ENCODE data around the gene LPCAT2.

Gene LPCAT2

DNA sequence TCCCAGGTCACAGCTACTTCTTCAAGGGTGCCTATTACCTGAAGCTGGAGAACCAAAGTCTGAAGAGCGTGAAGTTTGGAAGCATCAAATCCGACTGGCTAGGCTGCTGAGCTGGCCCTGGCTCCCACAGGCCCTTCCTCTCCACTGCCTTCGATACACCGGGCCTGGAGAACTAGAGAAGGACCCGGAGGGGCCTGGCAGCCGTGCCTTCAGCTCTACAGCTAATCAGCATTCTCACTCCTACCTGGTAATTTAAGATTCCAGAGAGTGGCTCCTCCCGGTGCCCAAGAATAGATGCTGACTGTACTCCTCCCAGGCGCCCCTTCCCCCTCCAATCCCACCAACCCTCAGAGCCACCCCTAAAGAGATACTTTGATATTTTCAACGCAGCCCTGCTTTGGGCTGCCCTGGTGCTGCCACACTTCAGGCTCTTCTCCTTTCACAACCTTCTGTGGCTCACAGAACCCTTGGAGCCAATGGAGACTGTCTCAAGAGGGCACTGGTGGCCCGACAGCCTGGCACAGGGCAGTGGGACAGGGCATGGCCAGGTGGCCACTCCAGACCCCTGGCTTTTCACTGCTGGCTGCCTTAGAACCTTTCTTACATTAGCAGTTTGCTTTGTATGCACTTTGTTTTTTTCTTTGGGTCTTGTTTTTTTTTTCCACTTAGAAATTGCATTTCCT lies 3.4 kb upstream of the LPCAT2 start:
- no peak for DNase-seq

DNA sequence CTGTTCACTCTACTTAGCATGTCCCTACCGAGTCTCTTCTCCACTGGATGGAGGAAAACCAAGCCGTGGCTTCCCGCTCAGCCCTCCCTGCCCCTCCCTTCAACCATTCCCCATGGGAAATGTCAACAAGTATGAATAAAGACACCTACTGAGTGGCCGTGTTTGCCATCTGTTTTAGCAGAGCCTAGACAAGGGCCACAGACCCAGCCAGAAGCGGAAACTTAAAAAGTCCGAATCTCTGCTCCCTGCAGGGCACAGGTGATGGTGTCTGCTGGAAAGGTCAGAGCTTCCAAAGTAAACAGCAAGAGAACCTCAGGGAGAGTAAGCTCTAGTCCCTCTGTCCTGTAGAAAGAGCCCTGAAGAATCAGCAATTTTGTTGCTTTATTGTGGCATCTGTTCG lies 2.8 kb upstream of the LPCAT2 start:
- DNase-seq: no peak

GRCh38 chr16:55506708-55507107 lies 2.2 kb upstream of the LPCAT2 start:
- DNase-seq: no peak

- DNase-seq: no peak
These were observed 476 bp upstream of the LPCAT2 start for GRCh38 chr16:55508271-55508921.

GRCh38 chr16:55510185-55510805 lies 1.4 kb downstream of the LPCAT2 start:
- no peak for DNase-seq

DNA sequence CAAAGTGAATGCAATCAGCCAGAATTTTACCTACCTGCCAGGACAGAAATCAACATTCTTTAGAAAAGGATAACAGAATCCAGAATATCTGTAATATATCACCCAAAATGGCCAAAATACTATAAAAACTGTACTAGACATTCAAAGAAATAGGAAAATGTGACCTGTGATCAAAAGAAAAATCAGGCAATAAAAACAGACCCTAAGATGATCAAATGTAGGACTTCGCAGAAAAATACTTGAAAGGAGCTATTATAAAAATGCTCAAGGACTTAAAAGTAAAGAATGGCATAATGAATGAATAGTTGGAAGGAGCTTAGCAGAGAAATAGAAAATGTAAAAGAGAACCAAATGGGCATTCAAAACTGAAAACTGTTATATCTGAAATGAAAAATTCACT lies 4.1 kb downstream of the LPCAT2 start:
- DNase-seq: no peak

DNA sequence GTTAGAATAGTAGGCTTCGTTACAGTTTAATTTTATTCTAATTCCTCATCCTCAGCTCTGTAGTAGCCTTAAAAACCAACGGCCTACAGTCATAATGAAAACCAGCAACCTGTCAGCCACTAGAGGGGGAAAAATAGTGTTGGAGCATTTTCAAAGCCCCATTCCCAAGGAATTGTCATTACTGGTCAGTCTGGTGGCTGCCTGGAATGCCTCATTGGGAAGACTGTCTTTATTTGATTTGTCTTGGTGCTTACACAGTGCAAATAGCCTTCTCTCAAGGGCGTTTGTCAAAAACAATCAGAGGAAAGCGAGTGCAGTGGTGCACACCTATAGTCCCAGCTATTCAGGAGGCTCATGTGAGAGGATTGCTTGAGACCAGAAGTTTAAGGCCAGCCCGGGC lies 4.7 kb downstream of the LPCAT2 start:
- DNase-seq: no peak

DNA sequence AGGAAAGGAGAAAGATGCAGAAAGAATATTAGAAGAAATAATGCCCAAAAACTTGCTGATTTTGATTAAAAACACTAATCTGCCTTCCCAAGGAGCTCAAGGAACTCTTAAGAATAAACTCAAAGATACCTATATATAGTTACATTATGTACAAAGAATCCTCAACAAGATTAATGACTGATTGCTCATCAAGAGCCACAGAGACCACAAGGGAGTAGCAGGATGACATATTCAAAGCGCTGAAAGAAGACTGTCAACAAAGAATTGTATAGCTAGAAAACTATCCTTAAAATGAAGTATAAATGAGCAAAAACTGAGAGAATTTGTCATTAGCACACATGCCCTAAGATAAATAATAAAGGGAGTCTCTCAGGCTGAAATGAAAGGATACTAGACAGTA lies 6.2 kb downstream of the LPCAT2 start:
- DNase-seq: no peak

DNA sequence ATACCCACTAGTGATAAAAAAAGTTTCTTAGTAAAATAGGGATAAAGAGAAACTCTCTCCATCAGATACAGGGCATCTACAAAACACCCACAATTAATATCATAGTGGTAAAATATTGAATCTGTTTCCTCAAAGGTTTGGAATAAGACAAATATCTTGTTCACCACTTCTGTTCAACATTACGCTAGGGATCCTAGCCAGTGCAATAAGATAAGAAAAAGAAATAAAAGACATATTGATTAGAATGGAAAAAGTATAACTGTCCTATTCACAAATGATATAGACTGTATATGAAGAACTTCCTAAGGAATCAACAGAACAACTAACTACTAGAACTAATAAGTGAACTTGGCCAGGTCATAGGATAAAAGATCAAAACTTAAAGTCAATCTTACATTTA lies 12.9 kb downstream of the LPCAT2 start:
- no peak for DNase-seq

GRCh38 chr16:55526441-55526840 lies 17.6 kb downstream of the LPCAT2 start:
- no peak for DNase-seq

DNA sequence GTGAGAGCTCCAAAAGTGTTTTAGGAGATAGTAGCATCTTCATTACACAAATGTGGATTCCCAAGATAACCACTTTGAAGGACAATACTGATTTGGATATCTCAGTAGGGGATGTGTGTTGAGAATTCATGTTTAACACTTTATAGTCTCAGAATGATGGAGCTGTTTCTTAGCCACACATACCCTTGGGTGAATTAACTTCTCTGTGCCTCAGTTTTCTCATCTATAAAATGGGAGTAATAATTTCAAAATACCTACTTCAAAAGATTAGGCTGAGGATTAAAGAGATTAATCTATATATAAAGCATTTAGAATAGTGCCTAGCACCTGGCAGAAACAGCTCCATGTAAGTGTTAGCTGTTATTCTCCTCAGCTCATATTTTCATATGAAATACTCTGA lies 19.0 kb downstream of the LPCAT2 start:
- DNase-seq: no peak

GRCh38 chr16:55529018-55529417 lies 20.1 kb downstream of the LPCAT2 start:
- DNase-seq: no peak

GRCh38 chr16:55530316-55530856 lies 21.5 kb downstream of the LPCAT2 start:
- no peak for DNase-seq

DNA sequence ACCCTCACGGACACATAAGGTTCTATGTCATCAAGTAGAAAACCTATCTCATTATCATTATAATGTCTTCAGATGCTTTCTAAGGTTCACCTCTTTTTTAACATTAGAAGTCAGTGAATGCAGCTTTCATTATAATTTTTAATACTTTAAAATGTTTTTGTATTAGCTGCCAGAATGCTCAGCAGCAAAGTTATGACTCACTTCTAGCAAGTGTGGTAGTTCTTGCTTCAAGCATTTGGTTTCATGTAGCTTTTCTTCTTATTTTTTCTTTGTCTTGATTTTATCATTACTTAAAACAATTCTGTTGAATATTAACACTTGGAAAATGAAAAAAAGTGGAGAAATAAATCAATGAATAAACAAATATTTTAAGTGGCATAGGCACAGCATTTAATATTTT lies 23.4 kb downstream of the LPCAT2 start:
- DNase-seq: no peak

DNA sequence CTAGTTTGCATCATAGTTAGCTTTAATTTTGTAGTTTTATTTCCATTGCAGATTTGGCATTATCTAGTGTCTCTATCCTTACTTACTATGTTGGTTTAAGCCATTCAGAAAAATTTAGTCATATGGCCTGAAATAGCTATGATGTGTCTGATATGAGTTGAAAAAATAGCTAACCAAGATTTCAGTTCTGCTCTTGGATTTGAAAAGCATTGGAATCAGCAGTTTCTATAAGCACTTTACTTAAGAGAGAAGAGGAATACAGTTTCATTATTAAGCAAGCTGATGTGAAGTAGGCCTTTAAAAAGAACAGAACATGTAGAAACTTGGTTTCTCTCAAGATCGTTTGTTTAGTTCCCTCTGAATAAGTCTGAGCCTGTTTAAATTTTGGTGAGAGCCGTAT lies 25.9 kb downstream of the LPCAT2 start:
- DNase-seq: no peak

GRCh38 chr16:55539049-55539448 lies 30.2 kb downstream of the LPCAT2 start:
- DNase-seq: no peak

DNA sequence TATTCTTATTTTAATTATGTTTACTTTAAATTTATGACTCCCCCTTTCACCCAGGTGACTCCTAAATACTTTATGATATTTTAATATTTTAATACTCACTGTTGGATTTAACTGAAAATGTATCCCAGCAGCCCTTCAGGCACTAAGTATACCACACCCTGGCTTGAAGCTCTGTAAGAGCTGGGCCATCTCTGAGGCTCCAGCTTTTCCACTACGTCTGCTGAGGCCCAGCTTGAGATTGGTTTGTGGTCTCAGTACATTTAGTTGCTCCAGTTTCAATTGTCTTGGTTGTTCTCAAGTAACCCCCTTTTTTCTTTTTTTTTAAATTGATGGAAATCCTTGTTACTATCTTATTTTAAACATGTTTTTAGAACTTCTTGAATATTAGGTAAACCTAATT lies 30.6 kb downstream of the LPCAT2 start:
- DNase-seq: no peak

GRCh38 chr16:55540221-55540620 lies 31.3 kb downstream of the LPCAT2 start:
- DNase-seq: no peak

DNA sequence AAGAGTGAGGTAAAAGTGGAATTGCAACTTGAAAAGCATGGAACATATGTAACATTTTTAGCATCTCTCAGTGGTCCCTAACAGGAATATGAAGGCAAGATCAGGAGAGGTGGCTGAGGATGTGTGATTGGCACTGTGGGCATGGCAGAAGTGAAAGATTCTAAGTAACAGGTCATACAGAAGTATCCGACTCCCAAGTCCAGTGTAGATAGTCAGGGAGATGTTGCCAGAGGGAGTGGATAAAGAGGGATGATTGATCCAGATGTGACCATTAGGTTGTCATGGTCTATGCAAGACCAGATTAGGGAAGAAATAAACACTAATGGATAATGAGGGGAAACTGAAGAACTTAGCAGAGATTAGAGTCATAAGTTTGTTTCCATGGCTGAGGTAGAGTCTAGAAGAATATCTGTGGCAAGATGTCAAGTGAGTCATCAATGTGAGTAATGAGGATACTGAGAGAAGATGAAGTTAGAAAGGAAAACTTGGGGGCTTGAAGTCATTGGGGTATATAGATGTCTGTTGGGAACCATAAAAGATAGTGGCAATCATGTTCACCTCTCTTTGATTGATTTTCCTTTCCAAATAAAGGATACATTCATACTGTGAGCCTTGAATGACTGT lies 33.7 kb downstream of the LPCAT2 start:
- DNase-seq: peak; percentile 6

DNA sequence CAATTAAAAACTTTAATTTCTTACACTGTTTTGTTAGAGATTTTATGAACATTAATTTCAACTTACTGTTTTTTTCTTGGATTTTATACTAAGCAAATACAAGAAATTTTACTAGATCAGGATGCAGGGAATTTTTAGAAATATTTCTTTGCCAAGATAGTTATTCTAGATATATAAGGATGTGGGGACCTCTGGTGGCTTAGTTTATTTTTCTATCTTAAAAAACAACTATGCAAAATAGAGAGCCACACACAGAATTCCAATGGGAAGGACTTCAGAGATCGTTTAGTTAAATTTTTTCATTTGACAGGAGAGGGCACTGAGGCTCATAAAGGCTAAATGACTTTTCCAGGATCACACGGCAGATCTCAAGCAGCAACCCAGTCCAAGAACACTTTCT lies 34.6 kb downstream of the LPCAT2 start:
- DNase-seq: no peak

- no peak for DNase-seq
These were observed 43.7 kb downstream of the LPCAT2 start for GRCh38 chr16:55552621-55553020.

- DNase-seq: no peak
These were observed 46.6 kb downstream of the LPCAT2 start for GRCh38 chr16:55555436-55555835.

GRCh38 chr16:55557186-55557585 lies 48.3 kb downstream of the LPCAT2 start:
- no peak for DNase-seq

- no peak for DNase-seq
These were observed 50.4 kb downstream of the LPCAT2 start for GRCh38 chr16:55559233-55559632.

All from activated CD4-positive, alpha-beta T cell treated with anti-CD3 and anti-CD28 coated beads, Interleukin-2, Interleukin-6, amounts not matched to agents 100 ng/mL and 50 ng/mL, durations not matched to agents 16 hours and 8 hours (primary cell).